Endodermal cell (in vitro differentiated cells): ENCODE measurements around the gene OR51I1. TPM values are rescaled to one million over a fixed set of nuclear protein-coding genes. Genes with fewer than 3 reads are reported as not detected.

Experiments
- DNase-seq: peaks from one replicate; pipeline ENCODE4 v3.0.0-alpha.2; 2017
- H3K27ac ChIP-seq: 2 replicates; pipeline ENCODE4 v1.5.1; 2013; ENCODE audit warnings: mild to moderate bottlenecking, low read depth, low read length, moderate library complexity
- H3K27me3 ChIP-seq: 2 replicates; pipeline ENCODE4 v1.6.1; 2013; ENCODE audit warnings: mild to moderate bottlenecking, low read length, moderate library complexity; ENCODE audit not compliant: insufficient read depth, control insufficient read depth, poor library complexity, severe bottlenecking
- H3K36me3 ChIP-seq: 2 replicates; pipeline ENCODE4 v1.7.0; 2013; ENCODE audit warnings: mild to moderate bottlenecking, low read length, moderate library complexity; ENCODE audit not compliant: control insufficient read depth, insufficient read depth
- H3K4me1 ChIP-seq: one replicate; pipeline ENCODE4 v1.7.0; 2013; ENCODE audit warnings: low read length; ENCODE audit not compliant: control insufficient read depth, insufficient read depth
- H3K4me3 ChIP-seq: 2 replicates; pipeline ENCODE4 v1.5.1; 2013; ENCODE audit warnings: mild to moderate bottlenecking, low read length, moderate library complexity
- H3K9ac ChIP-seq: 2 replicates; pipeline ENCODE4 v1.6.1; 2013; ENCODE audit warnings: mild to moderate bottlenecking, low read length, moderate library complexity; ENCODE audit not compliant: poor library complexity, severe bottlenecking; ENCODE audit errors: extremely low read depth
- H3K9me3 ChIP-seq: 2 replicates; pipeline ENCODE4 v1.6.1; 2013; ENCODE audit warnings: mild to moderate bottlenecking, low read length, moderate library complexity; ENCODE audit not compliant: control insufficient read depth
- H3K27ac Mint-ChIP-seq: 2 replicates; pipeline ENCODE4 v1.8.0; 2020; ENCODE audit warnings: mixed read lengths
- H3K27me3 Mint-ChIP-seq: 2 replicates; pipeline ENCODE4 v1.8.0; 2021; ENCODE audit warnings: mild to moderate bottlenecking, mixed read lengths; ENCODE audit not compliant: insufficient read depth
- H3K36me3 Mint-ChIP-seq: 2 replicates; pipeline ENCODE4 v1.8.0; 2020; ENCODE audit warnings: low read depth, mixed read lengths
- H3K4me1 Mint-ChIP-seq: 2 replicates; pipeline ENCODE4 v1.8.0; 2020; ENCODE audit warnings: mixed read lengths
- H3K4me3 Mint-ChIP-seq: 2 replicates; pipeline ENCODE4 v1.8.0; 2020; ENCODE audit warnings: mild to moderate bottlenecking, moderate library complexity, mixed read lengths
- H3K9me3 Mint-ChIP-seq: 2 replicates; pipeline ENCODE4 v1.8.0; 2020; ENCODE audit warnings: mild to moderate bottlenecking, mixed read lengths
- total RNA-seq, 2 donors: library from RNA; stranded (reverse); fragmentation: NEBNext Ultra II Directional in 1 of 2; extraction: Animal tissue kit (Norgen Biotek cat#: 25700) in 1 of 2; gene quantifications; 2 replicates in 1 of 2; 3 replicates in 1 of 2; pipeline ENCODE4 v1.2.1, GENCODE V29; 2021
- TF ChIP-seq, protein P1 (sequence below): fragments of 200-600 bp; sonication (generic); conservative IDR thresholded peaks from 2 replicates; pipeline ENCODE4 v1.5.0; 2021; ENCODE audit warnings: antibody characterized with exemption, mild to moderate bottlenecking

Gene OR51I1
- total RNA-seq, 2 donors from 2014 or later, result not detected

DNA sequence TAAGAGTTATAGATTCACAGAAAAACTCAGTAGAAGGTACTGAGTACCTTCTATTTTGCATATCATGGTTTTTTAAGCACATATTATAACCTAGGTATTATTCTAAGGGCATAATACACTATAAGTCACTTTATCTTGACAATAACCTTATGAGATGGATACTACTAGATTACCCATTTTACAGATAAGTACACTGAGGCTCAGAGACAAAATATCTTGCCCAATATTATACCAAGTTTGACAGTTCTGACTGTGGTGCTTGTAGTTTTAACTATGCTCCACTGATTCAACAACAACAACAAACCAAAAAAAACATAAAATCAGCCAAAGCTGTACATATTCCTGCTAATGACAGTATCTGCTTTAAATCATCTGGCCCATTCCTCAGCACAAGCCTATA is 47.2 kb downstream of the OR51I1 start:
- no peak for DNase-seq
- H3K4me1 Mint-ChIP-seq, result peaks cover 27% of the 10 kb centered on the region
- H3K36me3 ChIP-seq, result no peaks in the 10 kb centered on the region
- peaks cover 6% of the 10 kb centered on the region for H3K27me3 Mint-ChIP-seq
- peaks cover 11% of the 10 kb centered on the region for H3K9me3 Mint-ChIP-seq
- H3K4me3 Mint-ChIP-seq, result no peak overlapping the region
- H3K36me3 Mint-ChIP-seq, result no peaks in the 10 kb centered on the region
- TF ChIP-seq, protein P1, sequence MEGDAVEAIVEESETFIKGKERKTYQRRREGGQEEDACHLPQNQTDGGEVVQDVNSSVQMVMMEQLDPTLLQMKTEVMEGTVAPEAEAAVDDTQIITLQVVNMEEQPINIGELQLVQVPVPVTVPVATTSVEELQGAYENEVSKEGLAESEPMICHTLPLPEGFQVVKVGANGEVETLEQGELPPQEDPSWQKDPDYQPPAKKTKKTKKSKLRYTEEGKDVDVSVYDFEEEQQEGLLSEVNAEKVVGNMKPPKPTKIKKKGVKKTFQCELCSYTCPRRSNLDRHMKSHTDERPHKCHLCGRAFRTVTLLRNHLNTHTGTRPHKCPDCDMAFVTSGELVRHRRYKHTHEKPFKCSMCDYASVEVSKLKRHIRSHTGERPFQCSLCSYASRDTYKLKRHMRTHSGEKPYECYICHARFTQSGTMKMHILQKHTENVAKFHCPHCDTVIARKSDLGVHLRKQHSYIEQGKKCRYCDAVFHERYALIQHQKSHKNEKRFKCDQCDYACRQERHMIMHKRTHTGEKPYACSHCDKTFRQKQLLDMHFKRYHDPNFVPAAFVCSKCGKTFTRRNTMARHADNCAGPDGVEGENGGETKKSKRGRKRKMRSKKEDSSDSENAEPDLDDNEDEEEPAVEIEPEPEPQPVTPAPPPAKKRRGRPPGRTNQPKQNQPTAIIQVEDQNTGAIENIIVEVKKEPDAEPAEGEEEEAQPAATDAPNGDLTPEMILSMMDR, result no peak
- H3K27me3 ChIP-seq, result peaks cover 18% of the 10 kb centered on the region
- H3K9me3 ChIP-seq, result no peaks in the 10 kb centered on the region
- no peak overlapping the region for H3K27ac ChIP-seq
- H3K9ac ChIP-seq, result no peak overlapping the region
- H3K4me1 ChIP-seq, result no peaks in the 10 kb centered on the region
- H3K27ac Mint-ChIP-seq, result no peak overlapping the region
- no peak overlapping the region for H3K4me3 ChIP-seq

Other genes starting within 250 kb of the OR51I1 start
- gene OR51V1, start 240.8 kb downstream of the OR51I1 start, total RNA-seq, result not detected
- gene HBB, start 214.4 kb downstream of the OR51I1 start, total RNA-seq, result not detected
- not detected for gene HBD, start 207.0 kb downstream of the OR51I1 start, total RNA-seq
- gene HBG1, start 191.7 kb downstream of the OR51I1 start, total RNA-seq, result not detected
- gene HBG2, start 186.7 kb downstream of the OR51I1 start, total RNA-seq, result under 1 TPM; 0.59 to 0.62 TPM
- 1 to 10 TPM in 1 of 2 donors, under 1 TPM in 1; 0.81 to 6.1 TPM for gene HBE1, start 171.6 kb downstream of the OR51I1 start, total RNA-seq
- gene OR51B4, start 139.6 kb downstream of the OR51I1 start, total RNA-seq, result not detected
- gene OR51B2, start 117.2 kb downstream of the OR51I1 start, total RNA-seq, result under 1 TPM in 1 of 2 donors, not detected in 1; 0.51 TPM
- gene OR51B5, start 98.0 kb downstream of the OR51I1 start, total RNA-seq, result 1 to 10 TPM in 1 of 2 donors, under 1 TPM in 1; 0.93 to 1.8 TPM
- under 1 TPM in 1 of 2 donors, not detected in 1; 0.29 TPM for gene OR51B6, start 90.0 kb downstream of the OR51I1 start, total RNA-seq
- gene OR51M1, start 57.7 kb downstream of the OR51I1 start, total RNA-seq, result 1 to 10 TPM in 1 of 2 donors, under 1 TPM in 1; 0.55 to 1.1 TPM
- 1 to 10 TPM in 1 of 2 donors, under 1 TPM in 1; 0.24 to 1.6 TPM for gene OR51Q1, start 19.4 kb downstream of the OR51I1 start, total RNA-seq
- not detected for gene OR51I2, start 7.8 kb upstream of the OR51I1 start, total RNA-seq
- not detected for gene OR52D1, start 47.2 kb upstream of the OR51I1 start, total RNA-seq
- gene UBQLN3, start 68.4 kb upstream of the OR51I1 start, total RNA-seq, result under 1 TPM in 1 of 2 donors, not detected in 1; 0.24 TPM
- under 1 TPM; 0.20 to 0.26 TPM for gene UBQLNL, start 75.2 kb upstream of the OR51I1 start, total RNA-seq
- not detected for gene OR52H1, start 107.0 kb upstream of the OR51I1 start, total RNA-seq
- not detected for gene OR52B6, start 139.4 kb upstream of the OR51I1 start, total RNA-seq
- gene TRIM6, start 155.1 kb upstream of the OR51I1 start, total RNA-seq, result 10 to 100 TPM; 17.4 to 26.1 TPM
- gene TRIM34, start 183.5 kb upstream of the OR51I1 start, total RNA-seq, result 1 to 10 TPM in 1 of 2 donors, under 1 TPM in 1; 0.68 to 1.2 TPM
- gene TRIM5, start 243.6 kb upstream of the OR51I1 start, total RNA-seq, result 10 to 100 TPM; 16.0 to 21.4 TPM
- 1 to 10 TPM; 1.1 to 3.1 TPM for gene TRIM22, start 248.3 kb upstream of the OR51I1 start, total RNA-seq